Vagina (tissue), 2 donors: ENCODE results near the gene MMP26.

Experiments used
- POLR2A ChIP-seq, 2 donors: fragments of 450-650 bp; IDR thresholded peaks; one replicate each; pipeline ENCODE4 v1.6.1; 2017; ENCODE audit warnings: antibody characterized with exemption in 2 of 2, mild to moderate bottlenecking in 2 of 2, moderate library complexity in 2 of 2
- POLR2AphosphoS5 ChIP-seq, 2 donors: sonication (generic); formaldehyde crosslinking; IDR thresholded peaks; one replicate each; pipeline ENCODE4 v1.9.0; 2017; ENCODE audit warnings: antibody characterized with exemption in 2 of 2, mild to moderate bottlenecking in 2 of 2, low read depth in 1 of 2; ENCODE audit not compliant: insufficient read depth in 1 of 2
- TF ChIP-seq, protein P1 (sequence below), 3 experiments: fragments of 450-650 bp in 2 of 3; fragments of 200-600 bp in 1 of 3; sonication (generic) in 1 of 3; IDR thresholded peaks; one replicate each; pipeline ENCODE4 v1.5.1; 2017 to 2019; ENCODE audit warnings: antibody characterized with exemption in 3 of 3, mild to moderate bottlenecking in 2 of 3, moderate library complexity in 2 of 3

DNA sequence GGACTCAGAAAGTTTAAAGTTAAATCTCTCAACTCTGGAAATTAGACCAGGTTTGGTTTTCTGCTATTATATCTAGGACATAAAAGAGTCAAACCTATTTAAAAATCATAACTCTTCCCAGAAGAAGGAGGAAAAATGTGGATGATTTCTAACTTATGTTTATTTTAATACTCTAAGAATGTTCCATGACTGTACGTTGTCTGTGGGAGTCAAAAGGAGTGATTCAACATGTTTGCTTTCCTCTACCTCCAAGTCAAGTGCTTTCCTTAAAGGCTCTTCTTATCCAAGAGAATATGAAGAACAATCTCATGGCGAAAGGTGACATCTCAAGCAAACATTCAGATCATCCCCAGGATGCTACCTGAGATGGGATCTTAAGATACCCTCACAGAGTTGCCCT, 39.2 kb upstream of the MMP26 start:
- no peak for TF ChIP-seq POLR2AphosphoS5 (IDR thresholded peaks at IDR 0.05; ENCODE audit: insufficient read depth in 1 of 2, low read depth in 1 of 2)
- TF ChIP-seq, protein P1, sequence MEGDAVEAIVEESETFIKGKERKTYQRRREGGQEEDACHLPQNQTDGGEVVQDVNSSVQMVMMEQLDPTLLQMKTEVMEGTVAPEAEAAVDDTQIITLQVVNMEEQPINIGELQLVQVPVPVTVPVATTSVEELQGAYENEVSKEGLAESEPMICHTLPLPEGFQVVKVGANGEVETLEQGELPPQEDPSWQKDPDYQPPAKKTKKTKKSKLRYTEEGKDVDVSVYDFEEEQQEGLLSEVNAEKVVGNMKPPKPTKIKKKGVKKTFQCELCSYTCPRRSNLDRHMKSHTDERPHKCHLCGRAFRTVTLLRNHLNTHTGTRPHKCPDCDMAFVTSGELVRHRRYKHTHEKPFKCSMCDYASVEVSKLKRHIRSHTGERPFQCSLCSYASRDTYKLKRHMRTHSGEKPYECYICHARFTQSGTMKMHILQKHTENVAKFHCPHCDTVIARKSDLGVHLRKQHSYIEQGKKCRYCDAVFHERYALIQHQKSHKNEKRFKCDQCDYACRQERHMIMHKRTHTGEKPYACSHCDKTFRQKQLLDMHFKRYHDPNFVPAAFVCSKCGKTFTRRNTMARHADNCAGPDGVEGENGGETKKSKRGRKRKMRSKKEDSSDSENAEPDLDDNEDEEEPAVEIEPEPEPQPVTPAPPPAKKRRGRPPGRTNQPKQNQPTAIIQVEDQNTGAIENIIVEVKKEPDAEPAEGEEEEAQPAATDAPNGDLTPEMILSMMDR (IDR thresholded peaks at IDR 0.05), result no peak
- no peak for TF ChIP-seq POLR2A (IDR thresholded peaks at IDR 0.05)
